Neural crest cell (in vitro differentiated cells): ENCODE data around the gene BEGAIN. TPM values are rescaled to one million over a fixed set of nuclear protein-coding genes. Genes with fewer than 3 reads are reported as not detected.
A peak's percentile ranks its signal among the peaks of the same experiment; 100 is the strongest.

ENCODE experiments used
- DNase-seq: peaks from one replicate; pipeline ENCODE4 v3.0.0; 2021; ENCODE audit warnings: low read depth, mixed read lengths, low spot score
- H3K27ac Mint-ChIP-seq: one replicate; pipeline ENCODE4 v1.8.0; 2021; ENCODE audit warnings: mild to moderate bottlenecking, mixed read lengths; ENCODE audit not compliant: unreplicated experiment
- H3K27me3 Mint-ChIP-seq: 2 replicates; pipeline ENCODE4 v1.8.0; 2021; ENCODE audit warnings: low read depth, mild to moderate bottlenecking, mixed read lengths
- H3K36me3 Mint-ChIP-seq: 2 replicates; pipeline ENCODE4 v1.8.0; 2021; ENCODE audit warnings: low read depth, mild to moderate bottlenecking, mixed read lengths
- H3K4me1 Mint-ChIP-seq: 2 replicates; pipeline ENCODE4 v1.8.0; 2021; ENCODE audit warnings: mixed read lengths
- H3K4me3 Mint-ChIP-seq: one replicate; pipeline ENCODE4 v1.8.0; 2021; ENCODE audit warnings: mild to moderate bottlenecking, mixed read lengths
- H3K9me3 Mint-ChIP-seq: 2 replicates; pipeline ENCODE4 v1.8.0; 2021; ENCODE audit warnings: mixed read lengths
- total RNA-seq: library from RNA; stranded (reverse); gene quantifications from 2 replicates; pipeline ENCODE4 v1.2.1, GENCODE V29; 2021
- TF ChIP-seq, protein P1 (sequence below): fragments of 200-600 bp; sonication (generic); conservative IDR thresholded peaks from 2 replicates; pipeline ENCODE4 v1.5.0; 2021; ENCODE audit warnings: antibody characterized with exemption, mild to moderate bottlenecking

Gene BEGAIN
- total RNA-seq, 1 donor from 2014 or later: 4.8 TPM

DNA sequence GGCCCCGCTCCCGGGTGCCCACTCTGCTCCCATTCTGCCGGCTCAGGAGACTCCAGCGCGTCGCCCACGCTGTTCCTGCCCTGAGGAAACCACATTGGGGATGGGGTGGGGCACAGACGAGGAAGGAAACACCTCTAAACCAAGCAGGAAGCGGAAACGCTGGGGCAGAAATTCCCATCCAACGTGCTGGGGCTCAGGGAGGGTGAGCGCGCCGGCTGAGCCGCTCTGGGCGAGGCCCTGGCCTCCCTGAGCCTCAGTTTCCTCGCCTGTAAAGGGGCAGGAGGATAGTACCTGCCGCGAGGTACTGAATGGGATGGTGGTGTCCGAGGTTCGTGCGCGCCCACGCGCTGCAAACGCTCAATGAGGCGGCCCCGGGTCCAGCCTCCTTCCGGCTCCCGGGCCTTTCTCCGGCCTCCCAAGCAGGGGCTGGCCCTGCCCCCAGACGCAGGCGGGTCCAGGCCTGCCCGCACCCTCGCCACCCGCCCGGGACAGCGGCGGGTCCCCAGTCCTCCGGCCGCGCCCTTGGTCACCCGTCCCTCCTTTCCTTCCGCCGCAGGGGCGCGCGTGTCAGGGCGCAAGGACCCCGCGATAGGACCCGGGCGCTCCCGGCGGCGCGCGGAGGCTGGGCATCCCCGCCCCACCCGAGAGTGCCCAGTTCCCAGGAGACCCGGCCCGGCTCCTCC lies 673 bp downstream of the BEGAIN start:
- H3K9me3 Mint-ChIP-seq: no peaks in the 10 kb centered on the region

DNA sequence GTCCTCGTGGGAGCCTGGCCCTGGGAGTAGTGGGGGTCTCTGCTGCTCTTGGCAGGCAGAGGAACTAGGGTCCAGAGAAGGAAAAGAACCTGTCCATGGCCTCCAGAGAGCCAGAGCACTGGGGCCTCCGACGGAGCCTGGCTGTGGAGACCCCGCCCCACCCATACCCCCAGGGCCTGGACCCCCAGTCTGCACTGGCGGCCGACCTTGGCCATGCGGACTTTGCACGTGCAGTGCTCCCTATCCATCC lies 1.1 kb downstream of the BEGAIN start:
- H3K9me3 Mint-ChIP-seq: no peaks in the 10 kb centered on the region
- peaks cover 39% of the 10 kb centered on the region for H3K27me3 Mint-ChIP-seq
- TF ChIP-seq, protein P1, sequence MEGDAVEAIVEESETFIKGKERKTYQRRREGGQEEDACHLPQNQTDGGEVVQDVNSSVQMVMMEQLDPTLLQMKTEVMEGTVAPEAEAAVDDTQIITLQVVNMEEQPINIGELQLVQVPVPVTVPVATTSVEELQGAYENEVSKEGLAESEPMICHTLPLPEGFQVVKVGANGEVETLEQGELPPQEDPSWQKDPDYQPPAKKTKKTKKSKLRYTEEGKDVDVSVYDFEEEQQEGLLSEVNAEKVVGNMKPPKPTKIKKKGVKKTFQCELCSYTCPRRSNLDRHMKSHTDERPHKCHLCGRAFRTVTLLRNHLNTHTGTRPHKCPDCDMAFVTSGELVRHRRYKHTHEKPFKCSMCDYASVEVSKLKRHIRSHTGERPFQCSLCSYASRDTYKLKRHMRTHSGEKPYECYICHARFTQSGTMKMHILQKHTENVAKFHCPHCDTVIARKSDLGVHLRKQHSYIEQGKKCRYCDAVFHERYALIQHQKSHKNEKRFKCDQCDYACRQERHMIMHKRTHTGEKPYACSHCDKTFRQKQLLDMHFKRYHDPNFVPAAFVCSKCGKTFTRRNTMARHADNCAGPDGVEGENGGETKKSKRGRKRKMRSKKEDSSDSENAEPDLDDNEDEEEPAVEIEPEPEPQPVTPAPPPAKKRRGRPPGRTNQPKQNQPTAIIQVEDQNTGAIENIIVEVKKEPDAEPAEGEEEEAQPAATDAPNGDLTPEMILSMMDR: no peak
- no peaks in the 10 kb centered on the region for H3K4me1 Mint-ChIP-seq
- H3K36me3 Mint-ChIP-seq: no peaks in the 10 kb centered on the region
- no peak overlapping the region for H3K27ac Mint-ChIP-seq
- no peak for DNase-seq
- peak overlapping the region; percentile 65 for H3K4me3 Mint-ChIP-seq

More for the DNA sequence above, 673 bp downstream of the BEGAIN start:
- Mint-ChIP-seq H3K27me3 (peaks cover 39% of the 10 kb centered on the region), H3K4me3 (no peak overlapping the region), H3K4me1 (no peaks in the 10 kb centered on the region), H3K36me3 (no peaks in the 10 kb centered on the region), H3K27ac (no peak overlapping the region)
- TF ChIP-seq, protein P1: no peak
- no peak for DNase-seq

DNA sequence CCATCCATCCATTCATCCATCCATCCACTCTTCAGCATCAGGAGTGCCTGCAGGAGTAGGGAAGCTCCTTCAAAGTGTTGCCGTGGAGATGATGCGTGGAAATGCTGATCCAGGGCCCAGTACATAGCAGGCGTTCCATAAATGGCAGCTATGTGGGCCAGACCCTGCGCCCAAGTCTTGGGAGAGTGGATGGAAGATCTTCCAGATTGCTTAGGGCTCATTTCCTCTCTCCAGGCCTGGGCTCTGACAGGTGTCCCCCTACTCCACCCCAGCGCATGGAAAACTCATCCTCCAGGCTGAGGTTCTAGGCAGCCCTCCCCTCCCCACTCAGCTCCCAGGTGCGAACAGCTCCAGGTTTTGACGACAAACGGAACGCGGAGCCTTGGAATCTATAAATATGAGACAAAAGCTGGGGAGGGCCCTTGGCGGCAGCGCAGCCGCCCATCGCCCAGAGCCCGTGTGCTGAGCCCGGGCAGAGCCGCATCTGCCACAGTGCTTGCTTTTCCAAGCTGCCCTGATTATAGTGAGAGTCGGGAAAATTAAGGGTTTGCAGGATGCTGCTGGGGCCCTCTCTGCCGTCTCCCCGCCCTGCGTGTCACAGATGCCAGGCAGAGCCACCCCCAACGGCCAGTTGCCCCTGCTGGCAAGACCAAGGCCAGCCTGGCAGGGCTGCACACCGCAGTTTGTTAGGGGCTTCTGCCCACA lies 1.6 kb downstream of the BEGAIN start:
- Mint-ChIP-seq H3K9me3 (no peaks in the 10 kb centered on the region), H3K4me1 (no peaks in the 10 kb centered on the region), H3K36me3 (no peaks in the 10 kb centered on the region), H3K27me3 (peaks cover 39% of the 10 kb centered on the region), H3K27ac (no peak overlapping the region), H3K4me3 (peak overlapping the region; percentile 65)
- TF ChIP-seq, protein P1: no peak
- DNase-seq: no peak

DNA sequence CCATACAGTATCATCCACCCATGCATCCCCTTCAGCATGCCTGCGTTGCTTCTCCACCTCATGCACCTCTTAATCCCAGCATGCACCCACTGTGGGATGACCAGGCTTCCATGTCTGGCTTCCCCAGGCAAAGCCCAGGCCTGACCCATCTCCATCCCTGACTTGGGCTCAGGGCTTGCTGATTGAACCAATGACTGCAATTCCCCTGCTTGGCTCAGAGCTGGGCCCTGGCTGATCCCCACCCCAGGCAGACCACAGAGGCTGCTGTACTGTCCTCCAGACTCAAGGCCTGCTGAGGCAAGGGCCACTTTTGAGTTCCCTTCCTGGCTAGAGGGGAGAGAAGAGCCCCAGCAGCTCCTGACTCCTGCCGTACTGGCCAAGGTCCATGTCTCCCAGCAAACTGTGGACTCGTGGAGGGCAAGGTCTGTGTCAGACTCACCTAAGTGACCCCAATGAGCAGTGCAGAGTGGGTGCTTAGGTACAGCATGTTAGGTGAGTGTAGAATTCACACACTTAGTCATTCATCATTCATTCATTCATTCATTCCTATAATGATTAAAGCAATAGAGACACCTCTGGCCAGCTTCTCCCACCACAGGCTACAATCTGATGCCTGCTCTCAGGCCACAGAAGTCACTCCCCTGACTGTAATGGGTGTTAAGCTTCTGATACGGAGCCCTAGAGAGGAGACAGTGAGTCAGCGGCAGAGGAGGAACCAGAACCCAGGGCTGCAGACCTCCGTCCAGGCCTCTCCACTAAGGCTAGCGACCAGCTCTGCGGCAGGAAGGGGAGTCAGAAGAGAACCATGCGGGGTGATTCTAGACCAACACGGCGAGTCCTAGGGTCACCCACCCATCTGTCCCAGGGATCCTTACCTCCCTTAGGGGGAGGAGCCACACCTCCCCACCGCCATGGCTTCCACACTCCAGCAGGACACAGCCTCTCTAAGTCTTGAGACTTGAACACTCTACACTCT lies 2.9 kb downstream of the BEGAIN start:
- TF ChIP-seq, protein P1: no peak
- DNase-seq: no peak
- H3K27me3 Mint-ChIP-seq: peaks cover 28% of the 10 kb centered on the region
- no peaks in the 10 kb centered on the region for H3K36me3 Mint-ChIP-seq
- no peak overlapping the region for H3K27ac Mint-ChIP-seq
- peak overlapping the region; percentile 62 for H3K4me3 Mint-ChIP-seq
- H3K4me1 Mint-ChIP-seq: no peaks in the 10 kb centered on the region
- no peaks in the 10 kb centered on the region for H3K9me3 Mint-ChIP-seq

DNA sequence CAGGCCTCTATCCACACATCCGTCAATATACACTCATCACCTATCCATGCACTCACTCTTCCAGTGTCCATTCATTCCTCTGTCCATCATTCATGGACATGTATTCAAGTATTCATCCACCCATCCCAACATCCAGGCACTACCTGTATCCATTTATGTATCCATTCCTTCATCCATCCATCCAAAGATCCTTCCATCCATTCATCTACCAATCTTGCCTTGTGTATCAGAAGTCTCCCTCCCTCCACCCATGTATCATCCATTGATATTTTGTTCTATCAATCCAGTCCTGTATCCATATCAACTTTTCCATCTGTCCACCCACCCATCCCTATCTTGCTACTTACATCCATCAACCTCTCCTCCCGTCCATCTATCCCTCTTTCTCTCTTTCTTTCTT lies 4.0 kb downstream of the BEGAIN start:
- Mint-ChIP-seq H3K27me3 (peaks cover 23% of the 10 kb centered on the region), H3K4me3 (no peak overlapping the region), H3K9me3 (no peaks in the 10 kb centered on the region), H3K27ac (no peak overlapping the region), H3K4me1 (no peaks in the 10 kb centered on the region), H3K36me3 (no peaks in the 10 kb centered on the region)
- DNase-seq: no peak
- TF ChIP-seq, protein P1: no peak
